Subcutaneous abdominal adipose tissue (tissue), 5 donors: ENCODE measurements around the gene ZNF555.

Experiments used
- H3K27ac ChIP-seq: one replicate; pipeline ENCODE4 v1.7.0; 2013; ENCODE audit warnings: low read depth, mild to moderate bottlenecking, inconsistent platforms, low read length, moderate library complexity
- H3K27me3 ChIP-seq, 5 donors: one replicate each; pipeline ENCODE4 v1.7.0; 2013; ENCODE audit warnings: low read length in 5 of 5, inconsistent platforms in 1 of 5; ENCODE audit not compliant: control insufficient read depth in 5 of 5, insufficient read depth in 4 of 5
- H3K36me3 ChIP-seq, 5 donors: one replicate each; pipeline ENCODE4 v1.7.0; 2013; ENCODE audit warnings: low read length in 5 of 5; ENCODE audit not compliant: control insufficient read depth in 5 of 5, insufficient read depth in 5 of 5
- H3K4me1 ChIP-seq, 5 donors: one replicate each; pipeline ENCODE4 v1.7.0; 2013; ENCODE audit warnings: low read length in 5 of 5, mild to moderate bottlenecking in 3 of 5, moderate library complexity in 1 of 5; ENCODE audit not compliant: control insufficient read depth in 5 of 5, insufficient read depth in 5 of 5
- H3K4me3 ChIP-seq, 5 donors: one replicate each; pipeline ENCODE4 v1.7.0; 2013; ENCODE audit warnings: low read length in 5 of 5, low read depth in 1 of 5
- H3K9ac ChIP-seq, 5 donors: one replicate each; pipeline ENCODE4 v1.7.0; 2013; ENCODE audit warnings: low read length in 5 of 5, mild to moderate bottlenecking in 4 of 5, moderate library complexity in 3 of 5
- H3K9me3 ChIP-seq, 5 donors: one replicate each; pipeline ENCODE4 v1.7.0; 2013; ENCODE audit warnings: low read length in 5 of 5; ENCODE audit not compliant: control insufficient read depth in 5 of 5
- donor health status: healthy.
- donor health status: healthy.
- donor health status: healthy.
- donor health status: healthy.
- donor health status: healthy.

ZNF555 gene

DNA sequence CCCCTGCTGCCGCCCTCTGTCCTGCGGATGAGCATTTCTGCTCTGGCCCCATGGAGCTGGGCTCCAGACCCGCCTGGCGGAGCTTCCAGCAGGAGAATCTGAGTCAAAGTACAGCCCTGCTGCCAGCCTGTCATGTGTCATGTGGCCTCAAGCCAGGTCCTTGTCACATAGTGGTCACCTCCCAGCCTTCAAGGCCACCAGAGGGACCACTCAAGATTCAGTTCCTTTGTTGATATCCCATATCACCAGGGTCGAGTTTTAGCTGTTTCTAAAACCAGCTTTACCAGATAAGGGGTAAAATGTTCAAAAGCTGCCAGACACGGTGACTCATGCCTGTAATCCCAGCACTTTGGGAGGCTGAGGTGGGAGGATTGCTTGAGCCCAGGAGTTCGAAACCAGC is 42.5 kb upstream of the ZNF555 start:
- Histone ChIP-seq H3K4me1 (no peaks in the 10 kb centered on the region), H3K9ac (no peak overlapping the region), H3K36me3 (peaks cover 0 to 83% (median 42%) of the 10 kb centered on the region in 5 donors), H3K27me3 (no peaks in the 10 kb centered on the region), H3K27ac (no peak overlapping the region), H3K9me3 (no peaks in the 10 kb centered on the region), H3K4me3 (no peak overlapping the region)

DNA sequence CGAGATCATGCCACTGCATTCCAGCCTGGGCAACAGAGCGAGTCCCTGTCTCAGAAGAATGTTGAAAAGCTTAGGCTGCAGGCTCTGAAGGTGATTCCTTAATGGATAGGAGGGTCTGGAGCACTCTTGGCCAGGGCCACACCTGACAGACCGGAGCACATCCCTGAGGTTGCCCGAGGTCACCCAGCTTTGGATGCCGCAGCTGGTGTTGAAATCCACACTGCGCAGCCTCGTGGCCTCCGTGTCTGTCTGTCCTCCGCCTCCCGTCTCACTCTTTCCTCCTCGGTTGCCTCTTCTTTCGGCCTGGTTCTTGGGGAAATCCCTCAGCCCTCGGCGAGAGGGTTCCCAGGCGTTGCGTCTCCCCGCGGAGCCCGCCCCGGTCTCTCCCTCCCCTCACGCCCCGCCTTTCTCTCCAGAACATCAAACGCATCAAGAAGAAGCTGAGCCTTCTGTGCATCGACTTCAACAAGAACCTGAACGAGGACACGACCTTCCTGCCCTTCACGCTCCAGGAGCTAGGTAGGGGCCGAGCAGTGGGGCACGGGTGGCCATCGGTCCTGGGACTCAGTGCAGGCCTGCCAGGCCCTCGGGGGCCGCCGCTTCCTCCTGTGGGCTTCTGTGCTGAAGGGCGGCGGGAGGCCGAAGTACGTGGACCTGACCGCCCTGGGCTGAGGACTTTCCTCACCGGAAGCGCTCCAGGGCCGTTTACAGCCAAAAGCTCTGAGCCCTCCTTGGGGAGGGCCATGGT is 41.8 kb upstream of the ZNF555 start:
- Histone ChIP-seq H3K27ac (no peak overlapping the region), H3K9ac (no peak overlapping the region), H3K27me3 (no peaks in the 10 kb centered on the region), H3K36me3 (peaks cover 0 to 82% (median 41%) of the 10 kb centered on the region in 5 donors), H3K4me1 (no peaks in the 10 kb centered on the region), H3K9me3 (no peaks in the 10 kb centered on the region), H3K4me3 (no peak overlapping the region)

DNA sequence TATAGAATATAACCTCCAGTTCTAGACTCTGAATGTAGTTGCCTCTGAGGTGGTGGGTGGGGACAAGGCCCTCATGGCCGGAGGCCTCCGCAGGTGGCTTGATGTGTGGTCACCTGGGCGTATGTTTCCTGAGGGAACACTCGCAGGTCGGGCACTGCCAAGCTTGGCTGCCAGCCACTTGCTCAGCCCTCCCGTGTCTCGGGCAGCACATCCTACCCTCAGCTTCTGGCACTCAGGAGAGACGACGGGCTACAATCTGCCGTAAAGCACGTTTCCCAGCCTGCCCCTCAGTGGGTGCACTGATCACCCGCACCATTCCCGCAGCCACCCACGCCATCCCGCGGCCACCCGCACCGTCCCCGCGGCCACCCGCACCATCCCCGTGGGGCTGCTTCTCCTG is 40.8 kb upstream of the ZNF555 start:
- H3K27ac ChIP-seq = no peak overlapping the region
- H3K27me3 ChIP-seq = no peaks in the 10 kb centered on the region
- H3K9ac ChIP-seq = no peak overlapping the region
- H3K36me3 ChIP-seq = peaks cover 0 to 81% (median 43%) of the 10 kb centered on the region in 5 donors
- H3K4me3 ChIP-seq = no peak overlapping the region
- no peaks in the 10 kb centered on the region for H3K4me1 ChIP-seq
- no peaks in the 10 kb centered on the region for H3K9me3 ChIP-seq

DNA sequence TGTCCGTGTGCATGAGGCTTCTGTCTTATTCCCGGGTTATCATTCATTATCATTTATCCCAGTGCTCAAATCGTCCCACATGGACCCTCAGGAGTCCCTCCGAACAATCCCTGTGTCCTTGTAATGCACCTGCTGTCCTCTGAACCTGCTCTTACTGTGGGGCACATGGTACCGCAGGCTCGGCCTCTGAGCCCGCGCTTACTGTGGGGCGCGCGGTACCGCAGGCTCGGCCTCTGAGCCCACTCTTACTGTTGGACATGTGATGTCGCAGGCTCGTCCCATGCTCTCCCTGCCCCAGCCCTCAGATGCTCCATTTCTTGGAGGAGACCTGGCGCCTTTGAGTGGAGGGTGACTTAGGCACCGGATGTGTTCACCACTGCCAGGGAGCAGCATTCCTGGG is 38.4 kb upstream of the ZNF555 start:
- H3K36me3 ChIP-seq = peaks cover 0 to 76% (median 49%) of the 10 kb centered on the region in 5 donors
- H3K9ac ChIP-seq = no peak overlapping the region
- H3K9me3 ChIP-seq = no peaks in the 10 kb centered on the region

DNA sequence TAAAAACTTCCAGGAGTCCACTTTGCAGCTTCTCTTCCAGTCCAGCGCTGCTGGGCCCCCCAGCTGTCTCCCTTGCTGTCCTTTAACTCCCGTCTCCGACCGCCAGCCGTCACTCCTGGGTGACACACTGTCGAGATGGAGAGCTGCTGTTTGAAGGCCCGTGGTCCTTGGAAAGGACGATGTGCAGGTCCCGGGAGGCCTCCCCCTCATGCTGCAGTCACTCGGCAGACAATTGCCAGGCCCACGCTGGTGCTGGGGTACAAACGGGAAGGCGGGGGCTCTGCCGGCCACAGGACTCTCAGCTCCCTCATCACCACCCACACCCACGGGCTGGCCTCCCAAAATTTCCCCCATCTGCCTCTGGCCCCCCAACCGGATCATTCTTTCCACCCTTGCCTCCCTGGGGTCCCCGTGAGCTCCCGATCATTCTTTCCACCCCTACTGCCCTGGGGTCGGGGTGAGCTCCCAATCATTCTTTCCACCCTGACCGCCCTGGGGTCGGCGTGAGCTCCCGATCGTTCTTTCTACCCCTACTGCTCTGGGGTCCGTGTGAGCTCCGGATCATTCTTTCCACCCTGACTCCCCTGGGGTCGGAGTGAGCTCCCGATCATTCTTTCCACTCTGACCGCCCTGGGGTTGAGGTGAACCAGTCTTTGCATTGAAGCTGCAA is 37.7 kb upstream of the ZNF555 start:
- Histone ChIP-seq H3K9me3 (no peaks in the 10 kb centered on the region), H3K36me3 (peaks cover 0 to 76% (median 50%) of the 10 kb centered on the region in 5 donors), H3K4me3 (no peak overlapping the region), H3K27ac (no peak overlapping the region), H3K9ac (no peak overlapping the region), H3K27me3 (no peaks in the 10 kb centered on the region), H3K4me1 (no peaks in the 10 kb centered on the region)

More for the DNA sequence above, 38.4 kb upstream of the ZNF555 start:
- Histone ChIP-seq H3K4me1 (no peaks in the 10 kb centered on the region), H3K27me3 (no peaks in the 10 kb centered on the region), H3K27ac (no peak overlapping the region), H3K4me3 (no peak overlapping the region)

DNA sequence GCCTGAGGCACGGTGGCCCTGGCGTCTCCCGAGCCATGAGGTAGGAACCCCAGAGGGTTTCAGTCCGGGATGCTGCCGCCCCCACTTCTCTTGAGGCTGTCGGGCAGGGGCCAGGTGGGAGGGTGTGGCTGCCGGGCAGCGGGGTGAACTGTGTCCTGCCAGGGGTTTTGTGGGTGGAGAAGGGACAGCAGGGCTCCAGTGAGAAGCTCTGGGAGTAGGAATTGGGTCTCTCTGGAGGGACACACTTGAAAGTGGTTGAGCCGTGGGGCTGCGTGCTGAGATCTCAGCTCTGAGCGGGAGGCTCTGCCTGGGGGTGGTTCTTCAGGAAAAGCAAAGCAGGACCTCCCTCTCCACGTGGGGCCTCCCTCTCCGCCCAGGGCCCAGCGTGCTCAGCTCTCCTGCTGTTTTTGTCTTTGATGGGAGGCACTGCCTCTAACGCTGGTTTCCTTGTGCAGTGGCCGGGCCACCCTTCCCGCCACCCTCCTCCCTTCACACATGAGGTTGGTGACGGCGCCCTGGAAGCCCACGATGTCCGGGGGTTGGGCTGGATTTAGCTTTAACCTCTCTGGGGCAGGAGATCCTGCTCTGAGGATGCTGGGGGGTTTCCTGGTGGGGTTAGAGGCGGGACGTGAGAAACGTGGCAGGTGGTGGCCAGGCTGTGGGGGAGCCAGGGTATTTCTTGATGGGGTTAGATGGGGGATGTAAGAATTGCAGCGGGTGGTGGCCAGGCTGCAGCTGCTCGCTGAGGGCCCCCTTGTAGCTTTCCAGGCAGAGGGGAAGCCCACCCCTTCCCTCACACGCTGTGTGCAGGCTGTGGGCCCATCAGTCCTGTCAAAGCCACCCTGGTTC is 36.9 kb upstream of the ZNF555 start:
- no peak overlapping the region for H3K4me3 ChIP-seq
- no peaks in the 10 kb centered on the region for H3K4me1 ChIP-seq
- no peak overlapping the region for H3K9ac ChIP-seq
- no peaks in the 10 kb centered on the region for H3K27me3 ChIP-seq
- peaks cover 0 to 76% (median 56%) of the 10 kb centered on the region in 5 donors for H3K36me3 ChIP-seq
- no peaks in the 10 kb centered on the region for H3K9me3 ChIP-seq
- H3K27ac ChIP-seq = no peak overlapping the region

DNA sequence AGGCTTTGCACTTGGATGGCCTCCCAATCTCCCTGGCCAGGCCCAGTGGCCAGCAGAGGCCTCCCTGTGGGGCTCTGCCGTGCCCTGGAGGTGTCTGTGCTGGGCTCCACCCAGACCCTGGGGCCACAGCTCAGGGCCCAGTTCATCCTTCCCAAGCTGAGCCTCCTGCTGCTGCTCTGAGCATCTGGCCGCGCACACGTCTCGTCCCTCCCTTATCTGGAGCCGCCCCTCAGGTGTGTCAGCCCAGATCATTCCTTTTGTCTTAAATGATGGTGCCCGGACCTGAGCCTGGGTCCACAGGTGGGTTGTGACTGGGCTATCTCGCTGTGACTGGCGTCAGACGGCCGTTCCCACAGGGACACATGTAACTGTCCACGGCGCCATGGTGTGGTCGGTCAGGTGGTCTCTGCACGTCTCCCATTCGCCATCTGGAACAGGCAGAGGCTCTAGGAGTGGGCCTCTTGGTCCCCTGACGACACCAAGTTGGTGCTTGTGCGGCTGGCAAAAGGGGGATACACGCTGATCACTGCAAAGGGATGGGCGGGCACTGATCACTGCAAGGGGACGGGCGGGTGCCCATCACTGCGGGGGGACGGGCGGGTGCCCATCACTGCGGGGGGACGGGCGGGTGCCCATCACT is 35.9 kb upstream of the ZNF555 start:
- H3K36me3 ChIP-seq = peaks cover 0 to 77% (median 56%) of the 10 kb centered on the region in 5 donors
- H3K9me3 ChIP-seq = no peaks in the 10 kb centered on the region
- no peak overlapping the region for H3K27ac ChIP-seq

DNA sequence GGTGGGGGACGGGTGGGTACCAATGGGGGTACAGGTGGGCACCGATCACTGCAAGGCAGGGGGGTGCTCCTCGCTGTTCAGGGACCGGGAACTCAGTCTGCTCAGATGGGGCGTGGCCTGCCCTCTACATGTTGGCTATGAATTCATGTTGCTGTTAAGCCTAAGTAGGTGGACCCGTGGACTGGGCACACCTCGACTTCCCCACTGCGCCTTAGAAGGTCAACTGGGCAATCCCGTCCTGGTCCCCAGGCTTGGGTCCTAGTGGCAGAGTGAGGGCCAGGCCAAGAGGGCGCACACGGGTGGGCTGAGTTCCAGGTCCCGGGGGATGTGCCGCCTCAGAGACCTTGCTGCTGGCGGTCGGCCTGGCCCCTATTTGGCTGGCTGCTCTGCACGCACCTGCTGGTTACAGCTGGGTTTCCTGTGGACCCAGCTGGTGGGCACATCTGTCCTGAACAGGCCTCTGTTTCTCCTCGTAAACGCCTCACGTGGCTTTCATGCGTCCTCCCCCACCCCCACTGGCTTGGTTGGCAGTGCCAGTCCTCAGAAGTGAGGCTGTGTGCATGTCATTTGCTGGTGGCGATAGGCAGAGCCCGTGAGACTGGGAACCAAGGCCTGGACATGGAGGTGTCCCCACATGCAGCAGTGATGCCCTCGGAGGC is 35.2 kb upstream of the ZNF555 start:
- H3K27me3 ChIP-seq = no peaks in the 10 kb centered on the region
- no peaks in the 10 kb centered on the region for H3K9me3 ChIP-seq
- H3K36me3 ChIP-seq = peaks cover 0 to 77% (median 51%) of the 10 kb centered on the region in 5 donors

More for the DNA sequence above, 35.9 kb upstream of the ZNF555 start:
- H3K4me3 ChIP-seq = no peak overlapping the region
- H3K27me3 ChIP-seq = no peaks in the 10 kb centered on the region
- no peak overlapping the region for H3K9ac ChIP-seq
- H3K4me1 ChIP-seq = no peaks in the 10 kb centered on the region

DNA sequence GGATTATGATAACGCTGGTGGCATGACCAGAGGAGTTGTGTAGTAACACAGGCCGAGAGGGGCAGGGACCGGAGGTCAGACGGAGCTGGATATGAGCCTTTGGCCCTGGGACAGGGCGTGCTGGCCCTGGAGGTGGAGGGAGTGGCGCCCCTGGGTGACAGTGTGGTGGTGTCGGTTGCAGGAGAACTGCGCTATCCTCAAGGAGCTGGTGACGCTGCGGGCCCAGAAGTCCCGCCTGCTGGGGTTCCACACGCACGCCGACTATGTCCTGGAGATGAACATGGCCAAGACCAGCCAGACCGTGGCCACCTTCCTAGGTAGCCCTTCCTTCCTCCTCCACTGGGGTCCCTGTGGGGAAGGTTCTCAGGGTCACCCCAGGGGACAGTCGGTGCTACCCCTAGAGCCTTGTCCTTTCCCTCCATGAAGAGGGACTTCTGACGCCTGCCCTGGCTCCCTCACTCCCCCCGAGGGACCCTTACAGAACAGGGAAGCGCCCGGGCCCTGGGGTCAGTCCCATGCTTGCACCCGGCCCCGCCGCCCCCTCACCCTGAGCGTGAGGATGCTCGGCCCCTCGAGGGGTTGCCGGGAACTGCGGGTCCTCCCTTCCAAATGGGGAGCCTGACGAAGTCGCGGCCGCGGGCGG is 34.4 kb upstream of the ZNF555 start:
- Histone ChIP-seq H3K27me3 (no peaks in the 10 kb centered on the region), H3K4me3 (no peak overlapping the region), H3K27ac (no peak overlapping the region), H3K36me3 (peaks cover 0 to 77% (median 56%) of the 10 kb centered on the region in 5 donors), H3K4me1 (no peaks in the 10 kb centered on the region), H3K9ac (no peak overlapping the region), H3K9me3 (no peaks in the 10 kb centered on the region)

More for the DNA sequence above, 35.2 kb upstream of the ZNF555 start:
- Histone ChIP-seq H3K27ac (no peak overlapping the region), H3K4me3 (no peak overlapping the region), H3K4me1 (no peaks in the 10 kb centered on the region), H3K9ac (no peak overlapping the region)
